H9 (cell line): ENCODE measurements around the gene MTMR3. TPM values are rescaled to one million over a fixed set of nuclear protein-coding genes. Genes with fewer than 3 reads are reported as not detected.
A peak's percentile ranks its signal among the peaks of the same experiment; 100 is the strongest.

ENCODE experiments used
- DNase-seq: peaks from one replicate; pipeline ENCODE4 v3.0.0-alpha.2; 2017
- H2AFZ ChIP-seq: one replicate; pipeline ENCODE4 v1.6.1; 2013; ENCODE audit warnings: mild to moderate bottlenecking, low read length, control low read depth, moderate library complexity
- H2AK5ac ChIP-seq: 2 replicates; pipeline ENCODE4 v1.6.1; 2013; ENCODE audit warnings: low read length, control low read depth, mixed read lengths; ENCODE audit not compliant: insufficient read length
- H2BK120ac ChIP-seq: one replicate; pipeline ENCODE4 v1.6.1; 2013; ENCODE audit warnings: low read depth, mild to moderate bottlenecking, low read length, control low read depth, inconsistent platforms; ENCODE audit not compliant: poor library complexity, severe bottlenecking
- H2BK12ac ChIP-seq: 2 replicates; pipeline ENCODE4 v1.6.1; 2013; ENCODE audit warnings: low read length, control low read depth, mixed read lengths, low read depth; ENCODE audit not compliant: insufficient read length
- H2BK15ac ChIP-seq: 2 replicates; pipeline ENCODE4 v1.6.1; 2013; ENCODE audit warnings: low read depth, low read length, control low read depth
- H2BK20ac ChIP-seq: one replicate; pipeline ENCODE4 v1.6.1; 2013; ENCODE audit warnings: low read depth, mild to moderate bottlenecking, low read length, control low read depth, inconsistent platforms; ENCODE audit not compliant: poor library complexity, severe bottlenecking
- H2BK5ac ChIP-seq: 2 replicates; pipeline ENCODE4 v1.6.1; 2013; ENCODE audit warnings: low read length, control low read depth, mixed read lengths; ENCODE audit not compliant: insufficient read length
- H3K14ac ChIP-seq: 2 replicates; pipeline ENCODE4 v1.6.1; 2013; ENCODE audit warnings: low read length, control low read depth; ENCODE audit not compliant: insufficient read depth
- H3K18ac ChIP-seq: 2 replicates; pipeline ENCODE4 v1.6.1; 2013; ENCODE audit warnings: low read depth, mild to moderate bottlenecking, mixed read lengths, low read length, control low read depth; ENCODE audit not compliant: insufficient read length
- H3K23ac ChIP-seq: 2 replicates; pipeline ENCODE4 v1.6.1; 2013; ENCODE audit warnings: low read length, control low read depth, mixed read lengths, low read depth; ENCODE audit not compliant: insufficient read length
- H3K23me2 ChIP-seq: 2 replicates; pipeline ENCODE4 v1.6.1; 2013; ENCODE audit warnings: low read depth, mild to moderate bottlenecking, mixed read lengths, low read length, control low read depth; ENCODE audit not compliant: insufficient read length, poor library complexity, severe bottlenecking
- H3K27ac ChIP-seq: 2 replicates; pipeline ENCODE4 v1.5.1; 2013; ENCODE audit warnings: low read length, control low read depth, mixed read lengths, low read depth; ENCODE audit not compliant: insufficient read length
- H3K27me3 ChIP-seq: 2 replicates; pipeline ENCODE4 v1.6.1; 2013; ENCODE audit warnings: low read length, control low read depth, inconsistent platforms; ENCODE audit not compliant: insufficient read depth
- H3K4ac ChIP-seq: 2 replicates; pipeline ENCODE4 v1.6.1; 2013; ENCODE audit warnings: low read depth, mild to moderate bottlenecking, control low read depth, inconsistent platforms, low read length, moderate library complexity
- H3K4me1 ChIP-seq: 2 replicates; pipeline ENCODE4 v1.6.1; 2013; ENCODE audit warnings: low read length, control low read depth, inconsistent platforms; ENCODE audit not compliant: insufficient read depth
- H3K4me2 ChIP-seq: 2 replicates; pipeline ENCODE4 v1.6.1; 2013; ENCODE audit warnings: low read length, control low read depth, mixed read lengths; ENCODE audit not compliant: insufficient read length, insufficient read depth
- H3K56ac ChIP-seq: 2 replicates; pipeline ENCODE4 v1.6.1; 2013; ENCODE audit warnings: low read depth, mild to moderate bottlenecking, mixed read lengths, low read length, control low read depth; ENCODE audit not compliant: insufficient read length
- H3K79me1 ChIP-seq: 2 replicates; pipeline ENCODE4 v1.6.1; 2013; ENCODE audit warnings: low read depth, mild to moderate bottlenecking, moderate library complexity, low read length, control low read depth, inconsistent platforms; ENCODE audit not compliant: insufficient read depth, poor library complexity, severe bottlenecking
- H3K79me2 ChIP-seq: 2 replicates; pipeline ENCODE4 v1.6.1; 2013; ENCODE audit warnings: low read length, control low read depth, inconsistent platforms; ENCODE audit not compliant: insufficient read depth
- H3K9ac ChIP-seq: 2 replicates; pipeline ENCODE4 v1.6.1; 2013; ENCODE audit warnings: low read length, control low read depth, mixed read lengths; ENCODE audit not compliant: insufficient read length; ENCODE audit errors: extremely low read depth
- H3K9me3 ChIP-seq: one replicate; pipeline ENCODE4 v1.6.1; 2013; ENCODE audit warnings: low read depth, low read length, inconsistent platforms; ENCODE audit not compliant: control insufficient read depth
- H3T11ph ChIP-seq: one replicate; pipeline ENCODE4 v1.6.1; 2013; ENCODE audit warnings: mild to moderate bottlenecking, low read length, control low read depth, inconsistent platforms
- H4K20me1 ChIP-seq: one replicate; pipeline ENCODE4 v1.6.1; 2013; ENCODE audit not compliant: control insufficient read depth, insufficient read length, insufficient read depth
- H4K5ac ChIP-seq: 2 replicates; pipeline ENCODE4 v1.6.1; 2013; ENCODE audit warnings: low read depth, mild to moderate bottlenecking, mixed read lengths, low read length, control low read depth; ENCODE audit not compliant: insufficient read length
- H4K8ac ChIP-seq: replicated peaks from 2 replicates; pipeline ENCODE4 v1.6.1; 2013; ENCODE audit warnings: low read length, control low read depth, mixed read lengths, low read depth; ENCODE audit not compliant: insufficient read length
- H4K91ac ChIP-seq: 2 replicates; pipeline ENCODE4 v1.6.1; 2013; ENCODE audit warnings: low read depth, mild to moderate bottlenecking, moderate library complexity, mixed read lengths, low read length, control low read depth; ENCODE audit not compliant: insufficient read length
- H3K27ac Mint-ChIP-seq, 3 experiments: 2 replicates in 2 of 3; 3 replicates in 1 of 3; pipeline ENCODE4 v1.8.0; 2020 to 2021; ENCODE audit warnings: mixed read lengths in 3 of 3, mild to moderate bottlenecking in 1 of 3, moderate library complexity in 1 of 3
- H3K27me3 Mint-ChIP-seq: 2 replicates; pipeline ENCODE4 v1.8.0; 2021; ENCODE audit warnings: low read depth, mild to moderate bottlenecking, moderate library complexity, mixed read lengths
- H3K36me3 Mint-ChIP-seq, 3 experiments: 2 replicates in 2 of 3; 3 replicates in 1 of 3; pipeline ENCODE4 v1.8.0; 2020 to 2021; ENCODE audit warnings: low read depth in 3 of 3, mixed read lengths in 3 of 3; ENCODE audit not compliant: insufficient read depth in 1 of 3
- H3K4me1 Mint-ChIP-seq, 2 experiments: 2 replicates each; pipeline ENCODE4 v1.8.0; 2020; ENCODE audit warnings: mixed read lengths in 2 of 2
- H3K4me3 Mint-ChIP-seq, 2 experiments: 2 replicates in 1 of 2; 3 replicates in 1 of 2; pipeline ENCODE4 v1.8.0; 2020 to 2021; ENCODE audit warnings: mild to moderate bottlenecking in 2 of 2, mixed read lengths in 2 of 2, moderate library complexity in 1 of 2
- H3K9me3 Mint-ChIP-seq, 2 experiments: 2 replicates in 1 of 2; 3 replicates in 1 of 2; pipeline ENCODE4 v1.8.0; 2020; ENCODE audit warnings: mild to moderate bottlenecking in 2 of 2, mixed read lengths in 2 of 2, moderate library complexity in 1 of 2
- WGBS: extraction: QIAGEN DNeasy Blood & Tissue Kit; methylation state at CpG from one replicate; pipeline ENCODE4 v1.1.7; 2013; ENCODE audit warnings: missing lambda C conversion rate, low lambda C conversion rate, mixed read lengths; ENCODE audit not compliant: insufficient read length; ENCODE audit errors: extremely low coverage; 5-methylcytosine and 5-hydroxymethylcytosine counted together
- total RNA-seq: library from RNA; stranded (reverse); gene quantifications from 2 replicates; pipeline ENCODE4 v1.2.1, GENCODE V29; 2021
- TF ChIP-seq, protein P1 (sequence below): fragments of 200-600 bp; sonication (generic); conservative IDR thresholded peaks from 3 replicates; pipeline ENCODE4 v1.8.0; 2021; ENCODE audit warnings: antibody characterized with exemption, mild to moderate bottlenecking

MTMR3 gene
- total RNA-seq, 1 experiment from 2014 or later = 19.8 TPM

DNA sequence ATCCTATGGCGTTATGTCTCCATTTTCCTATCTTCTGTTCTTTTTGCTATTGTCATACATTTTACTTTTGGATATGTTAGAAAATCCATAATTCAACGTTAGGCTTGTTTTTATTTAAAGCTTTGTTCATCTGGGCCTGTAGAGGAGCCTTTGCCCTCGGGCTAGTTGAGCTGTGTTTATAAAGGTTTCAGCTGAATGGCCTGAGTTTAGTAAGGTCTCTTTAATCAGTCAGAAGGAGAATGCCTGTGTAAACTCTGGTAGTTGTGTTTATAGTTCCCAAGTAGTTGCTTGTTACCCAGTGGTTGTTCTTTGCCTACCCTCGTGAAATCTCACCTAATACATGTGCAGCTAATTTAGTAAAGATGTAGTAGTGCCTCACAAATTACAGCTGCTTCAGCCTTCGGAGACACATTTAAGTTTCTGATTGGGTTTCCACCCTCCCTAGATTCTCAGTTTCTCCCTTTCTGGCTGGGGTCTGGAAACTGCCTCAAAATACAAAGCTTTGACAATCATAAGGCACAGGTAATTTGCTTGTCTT lies 33.1 kb downstream of the MTMR3 start:
- no peaks in the 10 kb centered on the region for H4K20me1 ChIP-seq
- Mint-ChIP-seq H3K4me1 (peaks cover 65 to 69% of the 10 kb centered on the region in 2 experiments), H3K9me3 (no peaks in the 10 kb centered on the region), H3K27me3 (no peaks in the 10 kb centered on the region), H3K36me3 (peaks cover 0 to 3% (median 0%) of the 10 kb centered on the region in 3 experiments; a peak in 1 of 7 replicates), H3K4me3 (no peak overlapping the region), H3K27ac (peak overlapping the region; percentile 51 to 93 (median 61); a peak in 5 of 7 replicates)
- no peak overlapping the region for H4K5ac ChIP-seq
- H3K9ac ChIP-seq = no peak overlapping the region
- H2AK5ac ChIP-seq = no peak overlapping the region
- H4K91ac ChIP-seq = no peak overlapping the region
- no peak overlapping the region for H3K23ac ChIP-seq
- WGBS = no CpG with 5 or more reads among the region's 5 CpGs
- no peak overlapping the region for H3T11ph ChIP-seq
- H2BK20ac ChIP-seq = no peak overlapping the region
- H2BK120ac ChIP-seq = no peak overlapping the region
- no peak overlapping the region for H2BK5ac ChIP-seq
- H3K4ac ChIP-seq = no peak overlapping the region
- no peaks in the 10 kb centered on the region for H3K27me3 ChIP-seq
- no peak for DNase-seq
- H3K56ac ChIP-seq = no peak overlapping the region
- peaks cover 4% of the 10 kb centered on the region for H3K79me1 ChIP-seq
- H3K18ac ChIP-seq = no peak overlapping the region
- H2AFZ ChIP-seq = no peak overlapping the region
- no peaks in the 10 kb centered on the region for H3K9me3 ChIP-seq
- no peak overlapping the region; the same call in 1 of the 2 replicates for H3K14ac ChIP-seq
- TF ChIP-seq, protein P1, sequence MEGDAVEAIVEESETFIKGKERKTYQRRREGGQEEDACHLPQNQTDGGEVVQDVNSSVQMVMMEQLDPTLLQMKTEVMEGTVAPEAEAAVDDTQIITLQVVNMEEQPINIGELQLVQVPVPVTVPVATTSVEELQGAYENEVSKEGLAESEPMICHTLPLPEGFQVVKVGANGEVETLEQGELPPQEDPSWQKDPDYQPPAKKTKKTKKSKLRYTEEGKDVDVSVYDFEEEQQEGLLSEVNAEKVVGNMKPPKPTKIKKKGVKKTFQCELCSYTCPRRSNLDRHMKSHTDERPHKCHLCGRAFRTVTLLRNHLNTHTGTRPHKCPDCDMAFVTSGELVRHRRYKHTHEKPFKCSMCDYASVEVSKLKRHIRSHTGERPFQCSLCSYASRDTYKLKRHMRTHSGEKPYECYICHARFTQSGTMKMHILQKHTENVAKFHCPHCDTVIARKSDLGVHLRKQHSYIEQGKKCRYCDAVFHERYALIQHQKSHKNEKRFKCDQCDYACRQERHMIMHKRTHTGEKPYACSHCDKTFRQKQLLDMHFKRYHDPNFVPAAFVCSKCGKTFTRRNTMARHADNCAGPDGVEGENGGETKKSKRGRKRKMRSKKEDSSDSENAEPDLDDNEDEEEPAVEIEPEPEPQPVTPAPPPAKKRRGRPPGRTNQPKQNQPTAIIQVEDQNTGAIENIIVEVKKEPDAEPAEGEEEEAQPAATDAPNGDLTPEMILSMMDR = no peak
- H3K4me2 ChIP-seq = no peak overlapping the region
- H3K79me2 ChIP-seq = peaks cover under 1% of the 10 kb centered on the region; the same call in 1 of the 2 replicates
- peak overlapping the region; percentile 51 for H2BK12ac ChIP-seq
- no peak overlapping the region for H2BK15ac ChIP-seq
- no peaks in the 10 kb centered on the region; the same call in 1 of the 2 replicates for H3K4me1 ChIP-seq
- no peaks in the 10 kb centered on the region for H3K23me2 ChIP-seq
- H3K27ac ChIP-seq = no peak overlapping the region
- no peak overlapping the region for H4K8ac ChIP-seq
